ENCODE measurements around the gene PAIP2.

The PAIP2 gene

DNA sequence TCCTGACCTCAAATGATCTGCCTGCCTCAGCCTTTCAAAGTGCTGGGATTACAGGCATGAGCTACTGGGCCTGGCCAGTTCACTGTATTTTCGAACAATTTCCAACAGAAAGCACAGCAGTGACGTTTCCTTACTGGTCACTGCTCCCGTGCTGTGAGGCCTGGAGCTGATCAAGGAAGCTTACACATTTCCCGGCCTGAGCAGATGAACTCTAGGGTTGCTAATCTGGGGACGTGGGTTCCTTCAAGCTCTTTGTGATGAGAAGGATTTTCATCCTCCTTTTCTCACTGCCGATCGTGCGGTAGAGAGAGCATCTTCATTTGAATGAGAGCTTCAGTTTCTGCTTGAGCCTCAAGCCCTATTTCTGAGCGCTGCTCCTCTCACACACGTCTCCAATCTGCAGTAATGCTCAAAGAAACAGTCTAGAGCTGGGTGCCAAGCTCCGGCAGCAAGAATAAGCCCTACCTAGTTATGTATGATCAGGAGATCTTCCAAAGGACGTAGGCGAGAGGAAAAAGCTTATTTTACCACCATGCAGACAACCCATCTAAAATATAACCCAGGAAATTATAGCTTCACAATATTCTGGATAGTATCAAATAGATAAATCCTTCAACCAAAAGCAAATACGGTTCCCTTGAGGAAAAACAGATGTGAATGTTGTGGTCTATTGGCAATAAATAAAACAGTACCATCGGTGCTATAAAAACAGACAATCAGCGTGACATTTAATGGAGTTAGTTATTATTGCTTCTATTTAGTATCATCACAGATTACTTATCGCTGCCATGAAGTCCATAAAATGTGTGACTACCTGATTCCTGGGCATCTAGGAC is 69.6 kb downstream of the PAIP2 start:
- no peaks in the 10 kb centered on the region for H3K27me3 ChIP-seq (ENCODE audit: insufficient read depth, poor library complexity, severe bottlenecking)
- DNase-seq (ENCODE audit: low read depth in 1 of 2, low spot score in 1 of 2), result no peak
- TF ChIP-seq, protein P1, sequence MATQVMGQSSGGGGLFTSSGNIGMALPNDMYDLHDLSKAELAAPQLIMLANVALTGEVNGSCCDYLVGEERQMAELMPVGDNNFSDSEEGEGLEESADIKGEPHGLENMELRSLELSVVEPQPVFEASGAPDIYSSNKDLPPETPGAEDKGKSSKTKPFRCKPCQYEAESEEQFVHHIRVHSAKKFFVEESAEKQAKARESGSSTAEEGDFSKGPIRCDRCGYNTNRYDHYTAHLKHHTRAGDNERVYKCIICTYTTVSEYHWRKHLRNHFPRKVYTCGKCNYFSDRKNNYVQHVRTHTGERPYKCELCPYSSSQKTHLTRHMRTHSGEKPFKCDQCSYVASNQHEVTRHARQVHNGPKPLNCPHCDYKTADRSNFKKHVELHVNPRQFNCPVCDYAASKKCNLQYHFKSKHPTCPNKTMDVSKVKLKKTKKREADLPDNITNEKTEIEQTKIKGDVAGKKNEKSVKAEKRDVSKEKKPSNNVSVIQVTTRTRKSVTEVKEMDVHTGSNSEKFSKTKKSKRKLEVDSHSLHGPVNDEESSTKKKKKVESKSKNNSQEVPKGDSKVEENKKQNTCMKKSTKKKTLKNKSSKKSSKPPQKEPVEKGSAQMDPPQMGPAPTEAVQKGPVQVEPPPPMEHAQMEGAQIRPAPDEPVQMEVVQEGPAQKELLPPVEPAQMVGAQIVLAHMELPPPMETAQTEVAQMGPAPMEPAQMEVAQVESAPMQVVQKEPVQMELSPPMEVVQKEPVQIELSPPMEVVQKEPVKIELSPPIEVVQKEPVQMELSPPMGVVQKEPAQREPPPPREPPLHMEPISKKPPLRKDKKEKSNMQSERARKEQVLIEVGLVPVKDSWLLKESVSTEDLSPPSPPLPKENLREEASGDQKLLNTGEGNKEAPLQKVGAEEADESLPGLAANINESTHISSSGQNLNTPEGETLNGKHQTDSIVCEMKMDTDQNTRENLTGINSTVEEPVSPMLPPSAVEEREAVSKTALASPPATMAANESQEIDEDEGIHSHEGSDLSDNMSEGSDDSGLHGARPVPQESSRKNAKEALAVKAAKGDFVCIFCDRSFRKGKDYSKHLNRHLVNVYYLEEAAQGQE (IDR thresholded peaks at IDR 0.05; ENCODE audit: insufficient replicate concordance, low read depth), result no peak
- TF ChIP-seq GABPA (IDR thresholded peaks at IDR 0.05; ENCODE audit: low read depth), result no peak
- TF ChIP-seq POLR2AphosphoS5 (IDR thresholded peaks at IDR 0.05; ENCODE audit: low read depth), result no peak
- TF ChIP-seq CTCF (IDR thresholded peaks at IDR 0.05; ENCODE audit: insufficient read depth, low read length), result no peak
- no peak for TF ChIP-seq SPI1 (IDR thresholded peaks at IDR 0.05; ENCODE audit: borderline replicate concordance, low read depth)
- no peak overlapping the region for H3K4me3 ChIP-seq (replicated peaks; ENCODE audit: insufficient read depth, low read length)
- H3K27ac ChIP-seq (replicated peaks), result no peak overlapping the region

DNA sequence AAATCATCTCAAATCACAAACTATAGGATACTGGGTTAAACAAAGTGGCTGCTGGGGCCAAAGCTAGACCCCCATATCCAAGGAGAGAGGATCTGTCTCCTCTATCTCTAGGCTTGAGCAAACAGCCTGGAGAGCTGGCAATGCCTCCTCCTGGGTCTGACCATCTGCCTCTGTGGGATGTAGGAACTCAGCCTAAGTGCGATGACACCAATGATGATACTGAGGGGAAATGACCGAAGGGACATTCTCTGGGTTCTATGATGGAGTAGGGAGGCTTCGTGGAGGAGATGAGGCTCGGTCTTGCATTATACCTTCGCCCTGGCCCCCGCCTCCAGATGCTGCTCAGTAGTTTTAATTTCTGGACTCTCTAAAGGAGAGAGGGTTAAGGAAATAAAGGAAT is 71.5 kb downstream of the PAIP2 start:
- TF ChIP-seq GABPA (IDR thresholded peaks at IDR 0.05; ENCODE audit: low read depth) (no peak), POLR2AphosphoS5 (IDR thresholded peaks at IDR 0.05; ENCODE audit: low read depth) (no peak), CTCF (IDR thresholded peaks at IDR 0.05; ENCODE audit: insufficient read depth, low read length) (no peak), SPI1 (IDR thresholded peaks at IDR 0.05; ENCODE audit: borderline replicate concordance, low read depth) (no peak)
- TF ChIP-seq, protein P1 (IDR thresholded peaks at IDR 0.05; ENCODE audit: insufficient replicate concordance, low read depth), result no peak
- no peak for DNase-seq (ENCODE audit: low read depth in 1 of 2, low spot score in 1 of 2)
- no peak overlapping the region for H3K27ac ChIP-seq (replicated peaks)
- no peak overlapping the region for H3K4me3 ChIP-seq (replicated peaks; ENCODE audit: insufficient read depth, low read length)
- H3K27me3 ChIP-seq (ENCODE audit: insufficient read depth, poor library complexity, severe bottlenecking), result no peaks in the 10 kb centered on the region

DNA sequence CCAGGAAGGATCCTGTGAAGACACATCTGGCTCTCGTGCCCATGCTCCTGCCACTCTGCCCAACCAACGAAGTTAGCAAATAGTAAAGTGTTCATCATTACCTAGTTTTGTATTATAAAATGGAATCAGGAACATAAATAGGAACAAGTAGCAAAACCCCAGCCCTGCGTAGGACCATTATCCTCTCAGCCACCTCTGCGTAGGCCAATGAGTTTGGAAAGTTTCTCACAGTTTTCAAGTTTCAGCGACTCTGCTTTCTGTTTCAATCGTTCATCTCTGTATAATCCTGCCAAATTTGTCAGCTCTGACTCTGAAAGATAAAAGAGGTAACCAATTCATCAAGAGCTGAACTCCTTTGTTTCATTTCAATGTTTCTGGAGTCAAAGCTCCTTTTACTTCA is 72.3 kb downstream of the PAIP2 start:
- Histone ChIP-seq H3K4me3 (replicated peaks; ENCODE audit: insufficient read depth, low read length) (no peak overlapping the region), H3K27me3 (ENCODE audit: insufficient read depth, poor library complexity, severe bottlenecking) (no peaks in the 10 kb centered on the region), H3K27ac (replicated peaks) (no peak overlapping the region)
- TF ChIP-seq, protein P1 (IDR thresholded peaks at IDR 0.05; ENCODE audit: insufficient replicate concordance, low read depth), result no peak
- no peak for TF ChIP-seq GABPA (IDR thresholded peaks at IDR 0.05; ENCODE audit: low read depth)
- TF ChIP-seq CTCF (IDR thresholded peaks at IDR 0.05; ENCODE audit: insufficient read depth, low read length), result no peak
- TF ChIP-seq POLR2AphosphoS5 (IDR thresholded peaks at IDR 0.05; ENCODE audit: low read depth), result no peak
- no peak for TF ChIP-seq SPI1 (IDR thresholded peaks at IDR 0.05; ENCODE audit: borderline replicate concordance, low read depth)
- no peak for DNase-seq (ENCODE audit: low read depth in 1 of 2, low spot score in 1 of 2)
